IMR-90 (cell line): ENCODE data around the gene NEURL1. TPM values are rescaled to one million over a fixed set of nuclear protein-coding genes. Genes with fewer than 3 reads are reported as not detected.

Source experiments
- ATAC-seq: fragments of 200-7000 bp; cut with Tn5 transposase; 2 replicates; pipeline ENCODE4 v1.9.1; 2020; ENCODE audit warnings: low read depth, mild to moderate bottlenecking, moderate library complexity
- BruUV-seq: library from RNA; stranded (reverse); fragments of 400-500 nt; replicated peaks from 2 replicates; lab custom pipeline; 2021; lab: Mats Ljungman, UMichigan
- CTCF ChIA-PET: fragments of 300-600 bp; formaldehyde crosslinking; extraction: SDS; loops from one replicate; lab custom pipeline; 2021; ENCODE audit warnings: antibody characterized with exemption; lab: Yijun Ruan, JAX
- POLR2A ChIA-PET: fragments of 300-600 bp; sonication (Branson Sonifier 250); formaldehyde crosslinking; loops from one replicate; lab custom pipeline; 2022; ENCODE audit warnings: antibody characterized with exemption; ENCODE audit not compliant: unreplicated experiment; lab: Charles Lee
- DNase-seq: peaks from one replicate; pipeline ENCODE4 v3.0.0; 2013
- H2AFZ ChIP-seq: replicated peaks from 2 replicates; pipeline ENCODE3; 2013; ENCODE audit warnings: low read length, mild to moderate bottlenecking; ENCODE audit not compliant: poor library complexity
- H2AK5ac ChIP-seq: 2 replicates; pipeline ENCODE4 v1.6.1; 2013; ENCODE audit warnings: low read depth, low read length, inconsistent platforms
- H2AK9ac ChIP-seq: replicated peaks from 2 replicates; pipeline ENCODE3; 2013; ENCODE audit warnings: mild to moderate bottlenecking, low read depth, low read length, moderate library complexity; ENCODE audit not compliant: poor library complexity
- H2BK120ac ChIP-seq: 2 replicates; pipeline ENCODE4 v1.6.1; 2013; ENCODE audit warnings: low read depth, low read length, inconsistent platforms
- H2BK15ac ChIP-seq: 3 replicates; pipeline ENCODE4 v1.6.1; 2013; ENCODE audit warnings: low read depth, low read length, inconsistent platforms
- H2BK20ac ChIP-seq: 2 replicates; pipeline ENCODE4 v1.6.1; 2013; ENCODE audit warnings: low read depth, mild to moderate bottlenecking, inconsistent platforms, low read length, moderate library complexity
- H2BK5ac ChIP-seq: 2 replicates; pipeline ENCODE4 v1.6.1; 2013; ENCODE audit warnings: mild to moderate bottlenecking, low read depth, low read length, inconsistent platforms; ENCODE audit not compliant: poor library complexity, severe bottlenecking
- H3K14ac ChIP-seq: replicated peaks from 2 replicates; pipeline ENCODE4 v1.6.1; 2013; ENCODE audit warnings: low read depth, low read length, inconsistent platforms
- H3K18ac ChIP-seq: 2 replicates; pipeline ENCODE4 v1.6.1; 2013; ENCODE audit warnings: low read depth, low read length, control low read depth
- H3K23ac ChIP-seq: 2 replicates; pipeline ENCODE4 v1.6.1; 2013; ENCODE audit warnings: low read depth, low read length, inconsistent platforms
- H3K27ac ChIP-seq: 2 replicates; pipeline ENCODE4 v1.5.1; 2013; ENCODE audit warnings: mild to moderate bottlenecking, control low read depth, low read length; ENCODE audit not compliant: insufficient read depth
- H3K27me3 ChIP-seq: 2 replicates; pipeline ENCODE4 v1.6.1; 2013; ENCODE audit warnings: low read length; ENCODE audit not compliant: control insufficient read depth, insufficient read depth
- H3K36me3 ChIP-seq: 2 replicates; pipeline ENCODE4 v1.6.1; 2013; ENCODE audit warnings: low read length, mixed read lengths; ENCODE audit not compliant: control insufficient read depth, insufficient read depth
- H3K4ac ChIP-seq: 2 replicates; pipeline ENCODE4 v1.6.1; 2013; ENCODE audit warnings: low read depth, low read length, inconsistent platforms
- H3K4me1 ChIP-seq: 2 replicates; pipeline ENCODE4 v1.6.1; 2013; ENCODE audit warnings: low read length, mixed read lengths; ENCODE audit not compliant: control insufficient read depth, insufficient read depth
- H3K4me2 ChIP-seq: 2 replicates; pipeline ENCODE4 v1.6.1; 2013; ENCODE audit warnings: low read depth, mild to moderate bottlenecking, control low read depth, low read length, moderate library complexity
- H3K4me3 ChIP-seq: 2 replicates; pipeline ENCODE4 v1.5.1; 2013; ENCODE audit warnings: low read depth, mild to moderate bottlenecking, control low read depth, low read length, moderate library complexity; ENCODE audit not compliant: insufficient read depth
- H3K56ac ChIP-seq: 2 replicates; pipeline ENCODE4 v1.6.1; 2013; ENCODE audit warnings: low read length, inconsistent platforms; ENCODE audit not compliant: insufficient read depth; ENCODE audit errors: extremely low read depth
- H3K79me1 ChIP-seq, 2 experiments: 2 replicates each; pipeline ENCODE4 v1.6.1; 2013; ENCODE audit warnings: low read length in 2 of 2, inconsistent platforms in 1 of 2, low read depth in 1 of 2
- H3K9ac ChIP-seq: 2 replicates; pipeline ENCODE4 v1.6.1; 2013; ENCODE audit warnings: low read depth, low read length, control low read depth
- H3K9me1 ChIP-seq: 2 replicates; pipeline ENCODE4 v1.6.1; 2013; ENCODE audit warnings: low read length, inconsistent platforms; ENCODE audit not compliant: insufficient read depth
- H3K9me3 ChIP-seq: 2 replicates; pipeline ENCODE4 v1.6.1; 2013; ENCODE audit warnings: low read length; ENCODE audit not compliant: control insufficient read depth, insufficient read depth
- H4K20me1 ChIP-seq: 2 replicates; pipeline ENCODE4 v1.6.1; 2013; ENCODE audit warnings: low read length, inconsistent platforms; ENCODE audit not compliant: insufficient read depth
- H4K5ac ChIP-seq: 2 replicates; pipeline ENCODE4 v1.6.1; 2013; ENCODE audit warnings: mild to moderate bottlenecking, low read depth, low read length, control low read depth
- H4K8ac ChIP-seq, 2 experiments: 2 replicates each; pipeline ENCODE4 v1.6.1; 2013; ENCODE audit warnings: low read depth in 2 of 2, low read length in 2 of 2, control low read depth in 1 of 2, inconsistent platforms in 1 of 2
- H4K91ac ChIP-seq: 2 replicates; pipeline ENCODE4 v1.6.1; 2013; ENCODE audit warnings: low read depth, low read length, inconsistent platforms; ENCODE audit not compliant: insufficient read depth
- CEBPB ChIP-seq: IDR thresholded peaks from 2 replicates; pipeline ENCODE4 v1.6.1; 2012; ENCODE audit warnings: low read depth, low read length, improper control_type of control experiment
- CHD1 ChIP-seq: IDR thresholded peaks from 2 replicates; pipeline ENCODE4 v1.6.1; 2012; ENCODE audit warnings: low read depth, low read length, improper control_type of control experiment
- CTCF ChIP-seq: conservative IDR thresholded peaks from 2 replicates; pipeline ENCODE4 v1.5.1; 2012; ENCODE audit warnings: mild to moderate bottlenecking, low read depth, low read length, improper control_type of control experiment
- ELK1 ChIP-seq: fragments of 150-350 bp; IDR thresholded peaks from 2 replicates; pipeline ENCODE4 v1.6.1; 2016; ENCODE audit warnings: low read depth, mild to moderate bottlenecking, low read length, moderate library complexity, borderline replicate concordance
- FOS ChIP-seq: fragments of 150-350 bp; IDR thresholded peaks from 2 replicates; pipeline ENCODE4 v1.6.1; 2016; ENCODE audit warnings: low read depth, low read length
- MAFK ChIP-seq: IDR thresholded peaks from 2 replicates; pipeline ENCODE4 v1.6.1; 2012; ENCODE audit warnings: low read depth, low read length, improper control_type of control experiment
- MAZ ChIP-seq: IDR thresholded peaks from 2 replicates; pipeline ENCODE4 v1.6.1; 2012; ENCODE audit warnings: low read depth, mild to moderate bottlenecking, low read length, improper control_type of control experiment, moderate library complexity, borderline replicate concordance
- POLR2A ChIP-seq: IDR thresholded peaks from 2 replicates; pipeline ENCODE4 v1.6.1; 2012; ENCODE audit warnings: mild to moderate bottlenecking, low read depth, low read length
- RAD21 ChIP-seq: IDR thresholded peaks from 2 replicates; pipeline ENCODE4 v1.6.1; 2012; ENCODE audit warnings: low read length, improper control_type of control experiment
- WGBS, 2 experiments: methylation state at CpG; one replicate each; pipeline versions ENCODE4 v1.1.5 to v1.1.7; 2013; ENCODE audit warnings: missing lambda C conversion rate in 2 of 2; ENCODE audit not compliant: insufficient read length in 1 of 2; ENCODE audit errors: extremely low coverage in 2 of 2; 5-methylcytosine and 5-hydroxymethylcytosine counted together
- dilution Hi-C: fragments of 300-500 bp; cut with HindIII; formaldehyde crosslinking; loops from one replicate; pipeline ENCODE4 v1.14.3; 2018; ENCODE audit warnings: low sequenced_read_pairs; ENCODE audit not compliant: unreplicated experiment
- in situ Hi-C: fragments of 300-500 bp; cut with MboI; formaldehyde crosslinking; loops from 3 replicates; pipeline ENCODE4 v1.14.3; 2019; ENCODE audit warnings: low sequenced_read_pairs, inconsistent platforms, mixed read lengths
- intact Hi-C: fragments of 100-400 bp; cut with micrococcal nuclease; formaldehyde crosslinking; loops from 2 replicates; pipeline ENCODE4 v1.10.0; 2022
- polyA plus RNA-seq, 3 experiments: library from polyadenylated mRNA; depleted of rRNA; stranded (reverse); fragments of >200 nt; gene quantifications; 2 replicates each; pipeline ENCODE4 v1.2.3, GENCODE V29; 2012; ENCODE audit warnings: low replicate concordance in 1 of 3
- total RNA-seq: library from RNA; depleted of rRNA; stranded (reverse); fragments of >200 nt; gene quantifications from 2 replicates; pipeline ENCODE4 v1.2.3, GENCODE V29; 2012

The NEURL1 gene
- total and polyA plus RNA-seq, 2 of the 4 experiments (the other 2 are of a cell fraction), result 0.36 to 0.82 TPM

DNA sequence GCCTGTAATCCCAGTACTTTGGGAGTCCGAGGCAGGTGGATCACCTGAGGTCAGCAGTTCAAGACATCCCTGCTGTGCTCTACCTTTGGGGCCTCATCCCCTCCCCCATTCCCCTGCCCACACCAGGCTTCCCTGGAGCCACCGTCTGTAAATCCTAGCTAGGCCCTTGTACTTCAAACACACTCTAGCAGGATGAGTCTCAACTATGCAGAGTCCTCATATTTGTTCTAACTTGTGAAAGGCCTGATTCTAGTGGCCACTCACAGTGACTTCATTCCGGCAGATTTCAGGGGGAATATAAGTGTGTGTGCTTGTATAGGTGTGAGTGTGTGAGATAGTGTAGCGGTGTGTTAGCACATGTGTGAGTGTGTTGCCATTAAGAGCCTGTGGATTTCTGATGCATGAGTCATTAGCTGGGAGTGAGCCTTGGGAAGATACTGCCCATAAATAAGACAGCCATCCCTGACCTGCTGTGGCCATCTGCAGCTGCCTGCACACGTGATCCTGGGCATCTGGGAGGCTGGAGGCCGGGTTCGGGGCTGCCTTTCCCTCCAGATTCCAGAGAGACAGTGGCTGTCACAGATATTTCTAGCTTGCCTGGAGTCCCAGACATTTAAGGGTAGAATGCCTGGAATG is 1.7 kb upstream of the NEURL1 start (continued):
- no peak for TF ChIP-seq ELK1

- in situ Hi-C loops, result loop anchor here (10.0 kb wide), 1 partner anchor 192 kb away; no protein-coding TSS in a partner anchor
- DNase-seq (no peak), ATAC-seq (no peak)
- Histone ChIP-seq H2AK9ac (no peak overlapping the region), H3K18ac (no peak overlapping the region), H2AFZ (peak overlapping the region; percentile 9), H2BK15ac (no peak overlapping the region; the same call in 2 of the 3 replicates), H3K4ac (peak overlapping the region; percentile 18), H3K4me1 (peaks cover 19% of the 10 kb centered on the region), H2BK5ac (no peak overlapping the region), H3K9me1 (peaks cover 9% of the 10 kb centered on the region; the same call in 1 of the 2 replicates), H3K36me3 (no peaks in the 10 kb centered on the region), H3K4me2 (no peak overlapping the region), H3K4me3 (no peak overlapping the region), H4K20me1 (peaks cover 16% of the 10 kb centered on the region; the same call in 1 of the 2 replicates), H4K5ac (no peak overlapping the region), H3K14ac (peak overlapping the region; percentile 25; the same call in 1 of the 2 replicates), H2AK5ac (no peak overlapping the region), H3K9ac (no peak overlapping the region), H3K79me1 (no peaks in the 10 kb centered on the region), H2BK20ac (no peak overlapping the region), H3K56ac (no peak overlapping the region), H4K91ac (no peak overlapping the region), H3K27me3 (peaks cover 61% of the 10 kb centered on the region), H3K27ac (no peak overlapping the region), H2BK120ac (0 out of 2 replicates have a peak overlapping the region, but pooled peaks have one; percentile 3), H3K9me3 (no peaks in the 10 kb centered on the region), H4K8ac (no peak overlapping the region), H3K23ac (0 out of 2 replicates have a peak overlapping the region, but pooled peaks have one; percentile 1)
- 66% methylated on average over 4 of the region's 5 CpGs; no CpG with 5 or more reads in 1 of the 2 experiments for WGBS, 2 experiments
- no TSS peak for BruUV-seq
- CTCF ChIA-PET, result no interaction called here
- intact Hi-C loops, result no loop called here
- POLR2A ChIA-PET, result interaction anchor here (0.7 kb wide), 1 partner anchor 504 kb away, joined by 4 read pairs; no protein-coding TSS in a partner anchor
- dilution Hi-C loops, result no loop called here
- no peak for TF ChIP-seq RAD21
- TF ChIP-seq MAZ, result no peak
- no peak for TF ChIP-seq POLR2A
- no peak for TF ChIP-seq CHD1
- no peak for TF ChIP-seq MAFK
- no peak for TF ChIP-seq CTCF
- TF ChIP-seq FOS, result no peak
- TF ChIP-seq ELK1, result no peak
- no peak for TF ChIP-seq CEBPB
Observed at GRCh38 chr10:103492655-103493261, 747 bp upstream of the NEURL1 start.
